ENCODE measurements around the gene TC2N. TPM values are rescaled to one million over a fixed set of nuclear protein-coding genes. Genes with fewer than 3 reads are reported as not detected.
A peak's percentile ranks its signal among the peaks of the same experiment; 100 is the strongest.

Gene TC2N
- total and polyA plus RNA-seq, 2 experiments from 2014 or later = 0.05 to 0.77 TPM

- TF ChIP-seq, protein P1, sequence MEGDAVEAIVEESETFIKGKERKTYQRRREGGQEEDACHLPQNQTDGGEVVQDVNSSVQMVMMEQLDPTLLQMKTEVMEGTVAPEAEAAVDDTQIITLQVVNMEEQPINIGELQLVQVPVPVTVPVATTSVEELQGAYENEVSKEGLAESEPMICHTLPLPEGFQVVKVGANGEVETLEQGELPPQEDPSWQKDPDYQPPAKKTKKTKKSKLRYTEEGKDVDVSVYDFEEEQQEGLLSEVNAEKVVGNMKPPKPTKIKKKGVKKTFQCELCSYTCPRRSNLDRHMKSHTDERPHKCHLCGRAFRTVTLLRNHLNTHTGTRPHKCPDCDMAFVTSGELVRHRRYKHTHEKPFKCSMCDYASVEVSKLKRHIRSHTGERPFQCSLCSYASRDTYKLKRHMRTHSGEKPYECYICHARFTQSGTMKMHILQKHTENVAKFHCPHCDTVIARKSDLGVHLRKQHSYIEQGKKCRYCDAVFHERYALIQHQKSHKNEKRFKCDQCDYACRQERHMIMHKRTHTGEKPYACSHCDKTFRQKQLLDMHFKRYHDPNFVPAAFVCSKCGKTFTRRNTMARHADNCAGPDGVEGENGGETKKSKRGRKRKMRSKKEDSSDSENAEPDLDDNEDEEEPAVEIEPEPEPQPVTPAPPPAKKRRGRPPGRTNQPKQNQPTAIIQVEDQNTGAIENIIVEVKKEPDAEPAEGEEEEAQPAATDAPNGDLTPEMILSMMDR (IDR thresholded peaks at IDR 0.05; ENCODE audit: low read depth, low read length) = no peak
- no peak for DNase-seq (ENCODE audit: low read depth in 1 of 2, low spot score in 1 of 2)
- peaks cover 30% of the 10 kb centered on the region for H3K27me3 ChIP-seq
- no peaks in the 10 kb centered on the region for H3K36me3 ChIP-seq
- no peaks in the 10 kb centered on the region for H3K9me3 ChIP-seq (ENCODE audit: low read depth)
- no peak overlapping the region for H3K27ac ChIP-seq
- H3K4me1 ChIP-seq (ENCODE audit: low read depth) = peaks cover 4% of the 10 kb centered on the region
- H3K4me3 ChIP-seq = no peak overlapping the region
These were observed 27.6 kb downstream of the TC2N start for GRCh38 chr14:91839749-91840148.

DNA sequence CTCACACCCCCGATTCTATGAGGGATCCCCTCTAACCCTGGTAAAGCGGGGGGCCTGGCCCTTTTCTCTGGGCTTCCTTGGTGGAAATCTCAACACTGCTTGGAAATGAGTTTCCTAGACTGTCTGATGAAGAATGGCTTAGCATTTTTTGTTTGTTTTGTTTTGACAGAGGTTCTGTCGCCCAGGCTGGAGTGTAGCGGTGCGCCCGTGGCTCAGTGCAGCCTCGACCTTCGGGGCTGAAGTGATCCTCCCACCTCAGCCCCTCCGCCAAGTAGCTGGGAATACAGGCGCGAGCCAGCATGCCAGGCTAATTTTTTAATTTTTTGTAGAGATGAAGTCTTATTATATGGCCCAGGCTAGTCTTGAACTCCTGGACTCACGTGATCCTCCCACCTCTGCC is 30.3 kb downstream of the TC2N start:
- no peaks in the 10 kb centered on the region for H3K9me3 ChIP-seq (ENCODE audit: low read depth)
- no peak for DNase-seq (ENCODE audit: low read depth in 1 of 2, low spot score in 1 of 2)
- peak overlapping the region; percentile 63 for H3K4me3 ChIP-seq
- no peak overlapping the region for H3K27ac ChIP-seq
- peaks cover 38% of the 10 kb centered on the region for H3K27me3 ChIP-seq
- no peaks in the 10 kb centered on the region for H3K36me3 ChIP-seq
- TF ChIP-seq, protein P1 (IDR thresholded peaks at IDR 0.05; ENCODE audit: low read depth, low read length) = no peak
- H3K4me1 ChIP-seq (ENCODE audit: low read depth) = peaks cover 4% of the 10 kb centered on the region

- peak; percentile 36 to 86 for DNase-seq (ENCODE audit: low read depth in 1 of 2, low spot score in 1 of 2)
- TF ChIP-seq, protein P1 (IDR thresholded peaks at IDR 0.05; ENCODE audit: low read depth, low read length) = no peak
- no peaks in the 10 kb centered on the region for H3K36me3 ChIP-seq
- peaks cover 4% of the 10 kb centered on the region for H3K4me1 ChIP-seq (ENCODE audit: low read depth)
- H3K9me3 ChIP-seq (ENCODE audit: low read depth) = no peaks in the 10 kb centered on the region
- no peak overlapping the region for H3K27ac ChIP-seq
- peak overlapping the region; percentile 63 for H3K4me3 ChIP-seq
- peaks cover 38% of the 10 kb centered on the region for H3K27me3 ChIP-seq
These were observed 31.2 kb downstream of the TC2N start for GRCh38 chr14:91835920-91836843.

GRCh38 chr14:91835197-91835919 is 32.0 kb downstream of the TC2N start:
- Histone ChIP-seq H3K9me3 (ENCODE audit: low read depth) (no peaks in the 10 kb centered on the region), H3K4me1 (ENCODE audit: low read depth) (peaks cover 4% of the 10 kb centered on the region), H3K27me3 (peaks cover 38% of the 10 kb centered on the region), H3K27ac (no peak overlapping the region), H3K4me3 (peak overlapping the region; percentile 63), H3K36me3 (no peaks in the 10 kb centered on the region)
- TF ChIP-seq, protein P1 (IDR thresholded peaks at IDR 0.05; ENCODE audit: low read depth, low read length) = no peak
- peak in 1 of 2 donors; percentile 2 for DNase-seq (ENCODE audit: low read depth in 1 of 2, low spot score in 1 of 2)

DNA sequence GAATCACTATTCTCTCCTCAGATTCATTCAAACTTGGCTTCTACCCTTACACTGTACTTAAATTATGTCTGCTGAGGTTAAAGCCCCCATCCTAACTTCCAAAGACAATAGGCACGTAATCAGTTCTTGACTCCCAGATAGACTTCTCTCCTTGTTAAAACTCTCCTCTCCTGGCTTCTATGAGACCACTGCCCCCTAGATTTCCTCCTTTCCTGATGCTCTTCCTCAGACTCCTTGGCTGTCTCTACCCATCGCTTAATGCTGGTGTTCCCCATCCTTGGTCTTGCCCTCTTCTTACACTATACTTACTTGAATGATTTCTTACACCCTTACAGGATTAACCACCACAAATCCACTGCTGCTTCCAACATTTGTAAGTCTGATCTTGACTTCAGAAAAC is 32.8 kb downstream of the TC2N start:
- no peak for DNase-seq (ENCODE audit: low read depth in 1 of 2, low spot score in 1 of 2)
- peaks cover 38% of the 10 kb centered on the region for H3K27me3 ChIP-seq
- H3K4me3 ChIP-seq = no peak overlapping the region
- TF ChIP-seq, protein P1 (IDR thresholded peaks at IDR 0.05; ENCODE audit: low read depth, low read length) = no peak
- H3K4me1 ChIP-seq (ENCODE audit: low read depth) = peaks cover 4% of the 10 kb centered on the region
- no peaks in the 10 kb centered on the region for H3K9me3 ChIP-seq (ENCODE audit: low read depth)
- H3K27ac ChIP-seq = no peak overlapping the region
- H3K36me3 ChIP-seq = no peaks in the 10 kb centered on the region
